IMR-90 (cell line): ENCODE measurements around the gene ARID4A. TPM values are rescaled to one million over a fixed set of nuclear protein-coding genes. Genes with fewer than 3 reads are reported as not detected.

Source experiments
- ATAC-seq: fragments of 200-7000 bp; cut with Tn5 transposase; 2 replicates; pipeline ENCODE4 v1.9.1; 2020; ENCODE audit warnings: low read depth, mild to moderate bottlenecking, moderate library complexity
- BruUV-seq: library from RNA; stranded (reverse); fragments of 400-500 nt; replicated peaks from 2 replicates; lab custom pipeline; 2021; lab: Mats Ljungman, UMichigan
- CTCF ChIA-PET: fragments of 300-600 bp; formaldehyde crosslinking; extraction: SDS; loops from one replicate; lab custom pipeline; 2021; ENCODE audit warnings: antibody characterized with exemption; lab: Yijun Ruan, JAX
- POLR2A ChIA-PET: fragments of 300-600 bp; sonication (Branson Sonifier 250); formaldehyde crosslinking; loops from one replicate; lab custom pipeline; 2022; ENCODE audit warnings: antibody characterized with exemption; ENCODE audit not compliant: unreplicated experiment; lab: Charles Lee
- DNase-seq: peaks from one replicate; pipeline ENCODE4 v3.0.0; 2013
- H2AFZ ChIP-seq: replicated peaks from 2 replicates; pipeline ENCODE3; 2013; ENCODE audit warnings: low read length, mild to moderate bottlenecking; ENCODE audit not compliant: poor library complexity
- H2AK5ac ChIP-seq: 2 replicates; pipeline ENCODE4 v1.6.1; 2013; ENCODE audit warnings: low read depth, low read length, inconsistent platforms
- H2AK9ac ChIP-seq: replicated peaks from 2 replicates; pipeline ENCODE3; 2013; ENCODE audit warnings: mild to moderate bottlenecking, low read depth, low read length, moderate library complexity; ENCODE audit not compliant: poor library complexity
- H2BK120ac ChIP-seq: 2 replicates; pipeline ENCODE4 v1.6.1; 2013; ENCODE audit warnings: low read depth, low read length, inconsistent platforms
- H2BK15ac ChIP-seq: 3 replicates; pipeline ENCODE4 v1.6.1; 2013; ENCODE audit warnings: low read depth, low read length, inconsistent platforms
- H2BK20ac ChIP-seq: 2 replicates; pipeline ENCODE4 v1.6.1; 2013; ENCODE audit warnings: low read depth, mild to moderate bottlenecking, inconsistent platforms, low read length, moderate library complexity
- H2BK5ac ChIP-seq: 2 replicates; pipeline ENCODE4 v1.6.1; 2013; ENCODE audit warnings: mild to moderate bottlenecking, low read depth, low read length, inconsistent platforms; ENCODE audit not compliant: poor library complexity, severe bottlenecking
- H3K14ac ChIP-seq: replicated peaks from 2 replicates; pipeline ENCODE4 v1.6.1; 2013; ENCODE audit warnings: low read depth, low read length, inconsistent platforms
- H3K18ac ChIP-seq: 2 replicates; pipeline ENCODE4 v1.6.1; 2013; ENCODE audit warnings: low read depth, low read length, control low read depth
- H3K23ac ChIP-seq: 2 replicates; pipeline ENCODE4 v1.6.1; 2013; ENCODE audit warnings: low read depth, low read length, inconsistent platforms
- H3K27ac ChIP-seq: 2 replicates; pipeline ENCODE4 v1.5.1; 2013; ENCODE audit warnings: mild to moderate bottlenecking, control low read depth, low read length; ENCODE audit not compliant: insufficient read depth
- H3K27me3 ChIP-seq: 2 replicates; pipeline ENCODE4 v1.6.1; 2013; ENCODE audit warnings: low read length; ENCODE audit not compliant: control insufficient read depth, insufficient read depth
- H3K36me3 ChIP-seq: 2 replicates; pipeline ENCODE4 v1.6.1; 2013; ENCODE audit warnings: low read length, mixed read lengths; ENCODE audit not compliant: control insufficient read depth, insufficient read depth
- H3K4ac ChIP-seq: 2 replicates; pipeline ENCODE4 v1.6.1; 2013; ENCODE audit warnings: low read depth, low read length, inconsistent platforms
- H3K4me1 ChIP-seq: 2 replicates; pipeline ENCODE4 v1.6.1; 2013; ENCODE audit warnings: low read length, mixed read lengths; ENCODE audit not compliant: control insufficient read depth, insufficient read depth
- H3K4me2 ChIP-seq: 2 replicates; pipeline ENCODE4 v1.6.1; 2013; ENCODE audit warnings: low read depth, mild to moderate bottlenecking, control low read depth, low read length, moderate library complexity
- H3K4me3 ChIP-seq: 2 replicates; pipeline ENCODE4 v1.5.1; 2013; ENCODE audit warnings: low read depth, mild to moderate bottlenecking, control low read depth, low read length, moderate library complexity; ENCODE audit not compliant: insufficient read depth
- H3K56ac ChIP-seq: 2 replicates; pipeline ENCODE4 v1.6.1; 2013; ENCODE audit warnings: low read length, inconsistent platforms; ENCODE audit not compliant: insufficient read depth; ENCODE audit errors: extremely low read depth
- H3K79me1 ChIP-seq, 2 experiments: 2 replicates each; pipeline ENCODE4 v1.6.1; 2013; ENCODE audit warnings: low read length in 2 of 2, inconsistent platforms in 1 of 2, low read depth in 1 of 2
- H3K9ac ChIP-seq: 2 replicates; pipeline ENCODE4 v1.6.1; 2013; ENCODE audit warnings: low read depth, low read length, control low read depth
- H3K9me1 ChIP-seq: 2 replicates; pipeline ENCODE4 v1.6.1; 2013; ENCODE audit warnings: low read length, inconsistent platforms; ENCODE audit not compliant: insufficient read depth
- H3K9me3 ChIP-seq: 2 replicates; pipeline ENCODE4 v1.6.1; 2013; ENCODE audit warnings: low read length; ENCODE audit not compliant: control insufficient read depth, insufficient read depth
- H4K20me1 ChIP-seq: 2 replicates; pipeline ENCODE4 v1.6.1; 2013; ENCODE audit warnings: low read length, inconsistent platforms; ENCODE audit not compliant: insufficient read depth
- H4K5ac ChIP-seq: 2 replicates; pipeline ENCODE4 v1.6.1; 2013; ENCODE audit warnings: mild to moderate bottlenecking, low read depth, low read length, control low read depth
- H4K8ac ChIP-seq, 2 experiments: 2 replicates each; pipeline ENCODE4 v1.6.1; 2013; ENCODE audit warnings: low read depth in 2 of 2, low read length in 2 of 2, control low read depth in 1 of 2, inconsistent platforms in 1 of 2
- H4K91ac ChIP-seq: 2 replicates; pipeline ENCODE4 v1.6.1; 2013; ENCODE audit warnings: low read depth, low read length, inconsistent platforms; ENCODE audit not compliant: insufficient read depth
- CHD1 ChIP-seq: IDR thresholded peaks from 2 replicates; pipeline ENCODE4 v1.6.1; 2012; ENCODE audit warnings: low read depth, low read length, improper control_type of control experiment
- ELK1 ChIP-seq: fragments of 150-350 bp; IDR thresholded peaks from 2 replicates; pipeline ENCODE4 v1.6.1; 2016; ENCODE audit warnings: low read depth, mild to moderate bottlenecking, low read length, moderate library complexity, borderline replicate concordance
- MXI1 ChIP-seq: IDR thresholded peaks from 2 replicates; pipeline ENCODE4 v1.6.1; 2012; ENCODE audit warnings: low read depth, mild to moderate bottlenecking, low read length, moderate library complexity, borderline replicate concordance
- WGBS, 2 experiments: methylation state at CpG; one replicate each; pipeline versions ENCODE4 v1.1.5 to v1.1.7; 2013; ENCODE audit warnings: missing lambda C conversion rate in 2 of 2; ENCODE audit not compliant: insufficient read length in 1 of 2; ENCODE audit errors: extremely low coverage in 2 of 2; 5-methylcytosine and 5-hydroxymethylcytosine counted together
- dilution Hi-C: fragments of 300-500 bp; cut with HindIII; formaldehyde crosslinking; loops from one replicate; pipeline ENCODE4 v1.14.3; 2018; ENCODE audit warnings: low sequenced_read_pairs; ENCODE audit not compliant: unreplicated experiment
- in situ Hi-C: fragments of 300-500 bp; cut with MboI; formaldehyde crosslinking; loops from 3 replicates; pipeline ENCODE4 v1.14.3; 2019; ENCODE audit warnings: low sequenced_read_pairs, inconsistent platforms, mixed read lengths
- intact Hi-C: fragments of 100-400 bp; cut with micrococcal nuclease; formaldehyde crosslinking; loops from 2 replicates; pipeline ENCODE4 v1.10.0; 2022
- polyA plus RNA-seq, 3 experiments: library from polyadenylated mRNA; depleted of rRNA; stranded (reverse); fragments of >200 nt; gene quantifications; 2 replicates each; pipeline ENCODE4 v1.2.3, GENCODE V29; 2012; ENCODE audit warnings: low replicate concordance in 1 of 3
- total RNA-seq: library from RNA; depleted of rRNA; stranded (reverse); fragments of >200 nt; gene quantifications from 2 replicates; pipeline ENCODE4 v1.2.3, GENCODE V29; 2012

ARID4A gene
- total and polyA plus RNA-seq, 2 of the 4 experiments (the other 2 are of a cell fraction): 3.3 to 3.8 TPM

DNA sequence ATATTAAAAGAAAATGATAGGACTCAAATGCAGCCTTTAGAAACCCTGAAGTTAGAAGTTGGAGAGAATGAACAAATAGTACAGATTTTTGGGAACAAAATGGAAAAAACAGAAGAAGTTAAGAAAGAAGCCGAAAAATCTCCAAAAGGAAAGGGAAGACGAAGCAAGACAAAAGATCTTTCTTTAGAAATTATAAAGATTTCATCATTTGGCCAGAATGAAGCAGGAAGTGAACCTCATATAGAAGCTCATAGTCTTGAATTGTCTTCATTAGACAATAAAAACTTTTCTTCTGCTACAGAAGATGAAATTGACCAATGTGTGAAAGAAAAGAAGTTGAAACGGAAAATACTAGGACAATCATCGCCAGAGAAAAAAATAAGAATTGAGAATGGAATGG is 66.0 kb downstream of the ARID4A start:
- Histone ChIP-seq H2BK120ac (no peak overlapping the region), H4K5ac (no peak overlapping the region), H3K79me1 (no peaks in the 10 kb centered on the region), H3K23ac (no peak overlapping the region), H2BK5ac (no peak overlapping the region), H2AK5ac (no peak overlapping the region), H4K20me1 (no peaks in the 10 kb centered on the region), H3K4me1 (no peaks in the 10 kb centered on the region), H3K36me3 (peaks cover 28% of the 10 kb centered on the region), H3K9ac (no peak overlapping the region), H3K9me3 (no peaks in the 10 kb centered on the region), H2BK15ac (no peak overlapping the region), H3K4ac (no peak overlapping the region), H2BK20ac (no peak overlapping the region), H2AFZ (no peak overlapping the region), H2AK9ac (no peak overlapping the region), H3K27me3 (no peaks in the 10 kb centered on the region), H3K27ac (no peak overlapping the region), H3K14ac (no peak overlapping the region), H3K4me3 (no peak overlapping the region), H4K8ac (no peak overlapping the region), H3K18ac (no peak overlapping the region), H3K9me1 (no peaks in the 10 kb centered on the region), H4K91ac (no peak overlapping the region), H3K4me2 (no peak overlapping the region), H3K56ac (no peak overlapping the region)
- CTCF ChIA-PET: no interaction called here
- dilution Hi-C loops: no loop called here
- intact Hi-C loops: loop anchor here (5.0 kb wide), 1 partner anchor 47 kb away; no protein-coding TSS in a partner anchor
- WGBS, 2 experiments: 100% methylated on average over 1 of the region's 4 CpGs; no CpG with 5 or more reads in 1 of the 2 experiments
- no TSS peak for BruUV-seq
- in situ Hi-C loops: no loop called here
- DNase-seq (no peak), ATAC-seq (no peak)
- TF ChIP-seq ELK1 (no peak), MXI1 (no peak), CHD1 (no peak)
- POLR2A ChIA-PET: no interaction called here
